HEK293 (cell line): ENCODE results near the gene HS1BP3.

ENCODE experiments used
- CTCF ChIA-PET: fragments of 350-600 bp; formaldehyde crosslinking; extraction: SDS; loops from one replicate; lab custom pipeline; 2021; ENCODE audit warnings: antibody characterized with exemption; lab: Yijun Ruan, JAX
- POLR2A ChIA-PET: fragments of 300-600 bp; formaldehyde crosslinking; extraction: SDS; loops from one replicate; lab custom pipeline; 2020; ENCODE audit warnings: antibody characterized with exemption, inconsistent platforms; lab: Yijun Ruan, JAX
- H3K27ac ChIP-seq: fragments of 200-500 bp; sonication (Bioruptor generic); 2 replicates; pipeline ENCODE4 v1.5.1; 2014; ENCODE audit warnings: low read depth, low read length, control low read depth, inconsistent platforms; ENCODE audit errors: extremely low read depth
- H3K36me3 ChIP-seq, 2 experiments: fragments of 200-500 bp in 1 of 2; sonication (Bioruptor generic) in 1 of 2; 1 replicate in 1 of 2; 2 replicates in 1 of 2; pipeline ENCODE4 v1.5.1; 2014 to 2017; ENCODE audit warnings: inconsistent platforms in 2 of 2, low read length in 2 of 2; ENCODE audit not compliant: control insufficient read depth in 2 of 2, insufficient read depth in 1 of 2
- H3K4me1 ChIP-seq: fragments of 200-500 bp; sonication (Bioruptor generic); 2 replicates; pipeline ENCODE4 v1.5.1; 2014; ENCODE audit warnings: mild to moderate bottlenecking, low read length, inconsistent platforms; ENCODE audit not compliant: control insufficient read depth, insufficient read depth
- H3K4me3 ChIP-seq: 2 replicates; pipeline ENCODE4 v1.5.1; 2011; ENCODE audit warnings: low read depth, mild to moderate bottlenecking, control low read depth, low read length, moderate library complexity
- H3K9me3 ChIP-seq: fragments of 200-500 bp; sonication (Bioruptor generic); 2 replicates; pipeline ENCODE4 v1.5.1; 2014; ENCODE audit warnings: low read depth, low read length, inconsistent platforms; ENCODE audit not compliant: control insufficient read depth, insufficient read depth
- GLI4 ChIP-seq: fragments of 450-650 bp; formaldehyde crosslinking; IDR thresholded peaks from 2 replicates; pipeline ENCODE4 v1.5.1; 2016; ENCODE audit warnings: missing biosample characterization, missing genetic modification characterization
- GLIS1 ChIP-seq: fragments of 450-650 bp; formaldehyde crosslinking; IDR thresholded peaks from 2 replicates; pipeline ENCODE4 v1.5.1; 2016; ENCODE audit warnings: missing biosample characterization, missing genetic modification characterization
- ZBTB17 ChIP-seq: fragments of 450-650 bp; formaldehyde crosslinking; IDR thresholded peaks from 2 replicates; pipeline ENCODE4 v1.5.1; 2016; ENCODE audit warnings: missing biosample characterization, missing genetic modification characterization
- ZBTB21 ChIP-seq: fragments of 450-650 bp; formaldehyde crosslinking; IDR thresholded peaks from 2 replicates; pipeline ENCODE4 v1.5.1; 2017; ENCODE audit warnings: missing biosample characterization, missing genetic modification characterization
- ZBTB7A ChIP-seq: fragments of 450-650 bp; formaldehyde crosslinking; IDR thresholded peaks from 2 replicates; pipeline ENCODE4 v1.5.1; 2016; ENCODE audit warnings: low read depth, missing biosample characterization, missing genetic modification characterization
- ZNF10 ChIP-seq: fragments of 450-650 bp; formaldehyde crosslinking; IDR thresholded peaks from 2 replicates; pipeline ENCODE4 v1.5.1; 2017; ENCODE audit warnings: missing biosample characterization, missing genetic modification characterization
- ZNF121 ChIP-seq: fragments of 450-650 bp; formaldehyde crosslinking; IDR thresholded peaks from 2 replicates; pipeline ENCODE4 v1.5.1; 2016; ENCODE audit warnings: missing biosample characterization, missing genetic modification characterization
- ZNF146 ChIP-seq: fragments of 450-650 bp; formaldehyde crosslinking; IDR thresholded peaks from 2 replicates; pipeline ENCODE4 v1.5.1; 2016; ENCODE audit warnings: missing biosample characterization, missing genetic modification characterization
- ZNF184 ChIP-seq: fragments of 450-650 bp; IDR thresholded peaks from 2 replicates; pipeline ENCODE4 v1.5.1; 2018; ENCODE audit warnings: missing biosample characterization, mild to moderate bottlenecking, missing genetic modification characterization
- ZNF239 ChIP-seq: fragments of 450-650 bp; formaldehyde crosslinking; IDR thresholded peaks from 2 replicates; pipeline ENCODE4 v1.5.1; 2016; ENCODE audit warnings: missing biosample characterization, missing genetic modification characterization
- ZNF48 ChIP-seq: fragments of 450-650 bp; formaldehyde crosslinking; IDR thresholded peaks from 2 replicates; pipeline ENCODE4 v1.5.1; 2016; ENCODE audit warnings: missing biosample characterization, missing genetic modification characterization
- ZNF571 ChIP-seq: fragments of 450-650 bp; formaldehyde crosslinking; IDR thresholded peaks from 2 replicates; pipeline ENCODE4 v1.5.0; 2017; ENCODE audit warnings: missing biosample characterization, missing genetic modification characterization
- ZNF654 ChIP-seq: fragments of 450-650 bp; formaldehyde crosslinking; IDR thresholded peaks from 2 replicates; pipeline ENCODE4 v1.5.1; 2016; ENCODE audit warnings: low read depth, missing biosample characterization, missing genetic modification characterization
- ZNF76 ChIP-seq: fragments of 450-650 bp; formaldehyde crosslinking; IDR thresholded peaks from 2 replicates; pipeline ENCODE4; 2016; ENCODE audit warnings: low read depth, missing biosample characterization, missing genetic modification characterization, borderline replicate concordance
- ZNF776 ChIP-seq: fragments of 450-650 bp; formaldehyde crosslinking; IDR thresholded peaks from 2 replicates; pipeline ENCODE4 v1.5.0; 2017; ENCODE audit warnings: missing biosample characterization, missing genetic modification characterization, borderline replicate concordance
- ZSCAN16 ChIP-seq: fragments of 450-650 bp; formaldehyde crosslinking; IDR thresholded peaks from 2 replicates; pipeline ENCODE4 v1.5.1; 2016; ENCODE audit warnings: missing biosample characterization, missing genetic modification characterization
- TF ChIP-seq, protein P1 (sequence below): fragments of 450-650 bp; formaldehyde crosslinking; IDR thresholded peaks from 2 replicates; pipeline ENCODE4 v1.5.1; 2016; ENCODE audit warnings: missing biosample characterization, missing genetic modification characterization
- TF ChIP-seq, protein P2 (sequence below): fragments of 450-650 bp; formaldehyde crosslinking; IDR thresholded peaks from 2 replicates; pipeline ENCODE4 v1.5.1; 2017; ENCODE audit warnings: missing biosample characterization, missing genetic modification characterization
- TF ChIP-seq, protein P3 (sequence below): fragments of 450-650 bp; formaldehyde crosslinking; optimal IDR thresholded peaks from 2 replicates; pipeline ENCODE3; 2016; ENCODE audit warnings: missing biosample characterization, mild to moderate bottlenecking, missing genetic modification characterization
- TF ChIP-seq, protein P4 (sequence below): fragments of 450-650 bp; formaldehyde crosslinking; IDR thresholded peaks from 2 replicates; pipeline ENCODE4 v1.5.1; 2016; ENCODE audit warnings: missing biosample characterization, missing genetic modification characterization, low read depth
- TF ChIP-seq, protein P5 (sequence below): fragments of 450-650 bp; IDR thresholded peaks from 2 replicates; pipeline ENCODE4 v1.5.1; 2018; ENCODE audit warnings: missing biosample characterization, mild to moderate bottlenecking, missing genetic modification characterization
- TF ChIP-seq, protein P6 (sequence below): fragments of 450-650 bp; formaldehyde crosslinking; IDR thresholded peaks from 2 replicates; pipeline ENCODE4 v1.5.1; 2016; ENCODE audit warnings: missing biosample characterization, missing genetic modification characterization

The HS1BP3 gene

DNA sequence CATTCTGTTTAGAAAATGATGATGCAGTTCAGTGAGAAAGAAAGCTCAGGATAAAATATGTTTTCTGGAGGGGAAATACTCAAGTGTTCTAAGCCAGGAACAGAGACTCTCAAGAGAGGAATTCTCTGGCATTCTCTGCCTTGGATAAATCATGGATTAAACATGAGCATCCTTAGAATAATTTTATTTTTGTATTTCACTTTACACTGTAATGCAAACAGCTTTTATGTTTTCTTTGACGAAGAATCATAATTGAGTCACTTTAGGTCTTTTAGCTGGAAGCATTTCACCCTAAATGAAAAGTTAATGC is 27.1 kb upstream of the HS1BP3 start (continued):
- TF ChIP-seq ZNF184 (tag by site-specific recombination) (no peak), ZNF571 (tag by site-specific recombination) (no peak), ZNF776 (tag by site-specific recombination) (no peak), ZNF146 (tag by site-specific recombination) (no peak), ZNF121 (no peak)
- TF ChIP-seq, protein P1, sequence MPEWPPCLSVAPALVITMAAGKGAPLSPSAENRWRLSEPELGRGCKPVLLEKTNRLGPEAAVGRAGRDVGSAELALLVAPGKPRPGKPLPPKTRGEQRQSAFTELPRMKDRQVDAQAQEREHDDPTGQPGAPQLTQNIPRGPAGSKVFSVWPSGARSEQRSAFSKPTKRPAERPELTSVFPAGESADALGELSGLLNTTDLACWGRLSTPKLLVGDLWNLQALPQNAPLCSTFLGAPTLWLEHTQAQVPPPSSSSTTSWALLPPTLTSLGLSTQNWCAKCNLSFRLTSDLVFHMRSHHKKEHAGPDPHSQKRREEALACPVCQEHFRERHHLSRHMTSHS (tag by site-specific recombination), result no peak

DNA sequence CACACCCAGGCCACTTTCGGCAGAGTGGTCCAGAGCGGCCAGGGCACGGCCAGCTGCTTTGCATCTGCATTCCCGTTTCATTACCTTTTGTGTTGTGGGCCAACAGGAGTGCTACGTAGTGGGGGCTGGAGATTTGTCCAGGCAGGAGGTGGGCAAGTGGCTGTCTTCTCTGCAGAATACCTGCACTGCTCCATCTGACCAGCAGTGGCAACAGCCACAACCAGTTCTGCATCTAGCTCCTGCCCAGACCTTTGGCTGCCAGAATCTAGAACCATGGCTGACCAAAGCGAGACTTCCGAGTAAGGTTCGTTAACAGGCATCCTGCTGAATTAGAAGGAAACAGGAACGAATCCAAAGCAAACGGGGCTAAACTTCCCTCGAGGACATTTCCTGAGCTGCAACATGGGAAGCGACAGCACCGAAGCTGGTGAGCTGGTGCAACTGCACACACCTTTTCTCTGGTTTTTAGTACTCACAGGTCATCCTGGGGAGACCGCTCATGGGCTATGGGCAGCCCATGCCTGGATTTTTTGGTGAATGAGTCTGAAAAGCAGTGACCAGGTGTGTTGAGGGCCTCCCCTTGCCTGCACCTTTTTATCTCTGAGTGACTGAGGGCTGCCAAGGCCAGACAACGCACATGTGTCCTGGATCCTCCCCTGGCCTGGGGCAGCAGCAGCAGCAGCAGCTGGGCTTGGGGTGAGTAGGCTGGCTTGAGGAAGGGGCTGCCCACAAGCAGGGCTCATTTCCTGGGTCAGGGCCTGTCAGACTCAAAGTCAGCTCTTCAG is 26.6 kb upstream of the HS1BP3 start:
- peaks cover 0 to 67% of the 10 kb centered on the region in 2 experiments; a peak in 1 of 3 replicates for H3K36me3 ChIP-seq
- POLR2A ChIA-PET, result no interaction called here
- no peak overlapping the region for H3K4me3 ChIP-seq
- H3K27ac ChIP-seq, result no peak overlapping the region
- TF ChIP-seq, protein P2, sequence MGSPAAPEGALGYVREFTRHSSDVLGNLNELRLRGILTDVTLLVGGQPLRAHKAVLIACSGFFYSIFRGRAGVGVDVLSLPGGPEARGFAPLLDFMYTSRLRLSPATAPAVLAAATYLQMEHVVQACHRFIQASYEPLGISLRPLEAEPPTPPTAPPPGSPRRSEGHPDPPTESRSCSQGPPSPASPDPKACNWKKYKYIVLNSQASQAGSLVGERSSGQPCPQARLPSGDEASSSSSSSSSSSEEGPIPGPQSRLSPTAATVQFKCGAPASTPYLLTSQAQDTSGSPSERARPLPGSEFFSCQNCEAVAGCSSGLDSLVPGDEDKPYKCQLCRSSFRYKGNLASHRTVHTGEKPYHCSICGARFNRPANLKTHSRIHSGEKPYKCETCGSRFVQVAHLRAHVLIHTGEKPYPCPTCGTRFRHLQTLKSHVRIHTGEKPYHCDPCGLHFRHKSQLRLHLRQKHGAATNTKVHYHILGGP (tag by site-specific recombination), result no peak
- TF ChIP-seq ZBTB7A (tag by site-specific recombination) (no peak), ZBTB17 (tag by site-specific recombination) (no peak), GLIS1 (tag by site-specific recombination) (no peak), GLI4 (tag by site-specific recombination) (no peak), ZSCAN16 (tag by site-specific recombination) (no peak), ZNF654 (no peak), ZNF10 (tag by site-specific recombination) (no peak), ZNF76 (no peak), ZNF239 (no peak), ZBTB21 (tag by site-specific recombination) (no peak), ZNF48 (tag by site-specific recombination) (no peak)
- TF ChIP-seq, protein P3, sequence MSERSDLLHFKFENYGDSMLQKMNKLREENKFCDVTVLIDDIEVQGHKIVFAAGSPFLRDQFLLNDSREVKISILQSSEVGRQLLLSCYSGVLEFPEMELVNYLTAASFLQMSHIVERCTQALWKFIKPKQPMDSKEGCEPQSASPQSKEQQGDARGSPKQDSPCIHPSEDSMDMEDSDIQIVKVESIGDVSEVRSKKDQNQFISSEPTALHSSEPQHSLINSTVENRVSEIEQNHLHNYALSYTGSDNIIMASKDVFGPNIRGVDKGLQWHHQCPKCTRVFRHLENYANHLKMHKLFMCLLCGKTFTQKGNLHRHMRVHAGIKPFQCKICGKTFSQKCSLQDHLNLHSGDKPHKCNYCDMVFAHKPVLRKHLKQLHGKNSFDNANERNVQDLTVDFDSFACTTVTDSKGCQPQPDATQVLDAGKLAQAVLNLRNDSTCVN (tag by site-specific recombination), result no peak
- TF ChIP-seq, protein P4, sequence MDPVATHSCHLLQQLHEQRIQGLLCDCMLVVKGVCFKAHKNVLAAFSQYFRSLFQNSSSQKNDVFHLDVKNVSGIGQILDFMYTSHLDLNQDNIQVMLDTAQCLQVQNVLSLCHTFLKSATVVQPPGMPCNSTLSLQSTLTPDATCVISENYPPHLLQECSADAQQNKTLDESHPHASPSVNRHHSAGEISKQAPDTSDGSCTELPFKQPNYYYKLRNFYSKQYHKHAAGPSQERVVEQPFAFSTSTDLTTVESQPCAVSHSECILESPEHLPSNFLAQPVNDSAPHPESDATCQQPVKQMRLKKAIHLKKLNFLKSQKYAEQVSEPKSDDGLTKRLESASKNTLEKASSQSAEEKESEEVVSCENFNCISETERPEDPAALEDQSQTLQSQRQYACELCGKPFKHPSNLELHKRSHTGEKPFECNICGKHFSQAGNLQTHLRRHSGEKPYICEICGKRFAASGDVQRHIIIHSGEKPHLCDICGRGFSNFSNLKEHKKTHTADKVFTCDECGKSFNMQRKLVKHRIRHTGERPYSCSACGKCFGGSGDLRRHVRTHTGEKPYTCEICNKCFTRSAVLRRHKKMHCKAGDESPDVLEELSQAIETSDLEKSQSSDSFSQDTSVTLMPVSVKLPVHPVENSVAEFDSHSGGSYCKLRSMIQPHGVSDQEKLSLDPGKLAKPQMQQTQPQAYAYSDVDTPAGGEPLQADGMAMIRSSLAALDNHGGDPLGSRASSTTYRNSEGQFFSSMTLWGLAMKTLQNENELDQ, result no peak
- TF ChIP-seq, protein P5, sequence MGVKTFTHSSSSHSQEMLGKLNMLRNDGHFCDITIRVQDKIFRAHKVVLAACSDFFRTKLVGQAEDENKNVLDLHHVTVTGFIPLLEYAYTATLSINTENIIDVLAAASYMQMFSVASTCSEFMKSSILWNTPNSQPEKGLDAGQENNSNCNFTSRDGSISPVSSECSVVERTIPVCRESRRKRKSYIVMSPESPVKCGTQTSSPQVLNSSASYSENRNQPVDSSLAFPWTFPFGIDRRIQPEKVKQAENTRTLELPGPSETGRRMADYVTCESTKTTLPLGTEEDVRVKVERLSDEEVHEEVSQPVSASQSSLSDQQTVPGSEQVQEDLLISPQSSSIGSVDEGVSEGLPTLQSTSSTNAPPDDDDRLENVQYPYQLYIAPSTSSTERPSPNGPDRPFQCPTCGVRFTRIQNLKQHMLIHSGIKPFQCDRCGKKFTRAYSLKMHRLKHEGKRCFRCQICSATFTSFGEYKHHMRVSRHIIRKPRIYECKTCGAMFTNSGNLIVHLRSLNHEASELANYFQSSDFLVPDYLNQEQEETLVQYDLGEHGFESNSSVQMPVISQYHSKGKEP, result no peak
- TF ChIP-seq, protein P6, sequence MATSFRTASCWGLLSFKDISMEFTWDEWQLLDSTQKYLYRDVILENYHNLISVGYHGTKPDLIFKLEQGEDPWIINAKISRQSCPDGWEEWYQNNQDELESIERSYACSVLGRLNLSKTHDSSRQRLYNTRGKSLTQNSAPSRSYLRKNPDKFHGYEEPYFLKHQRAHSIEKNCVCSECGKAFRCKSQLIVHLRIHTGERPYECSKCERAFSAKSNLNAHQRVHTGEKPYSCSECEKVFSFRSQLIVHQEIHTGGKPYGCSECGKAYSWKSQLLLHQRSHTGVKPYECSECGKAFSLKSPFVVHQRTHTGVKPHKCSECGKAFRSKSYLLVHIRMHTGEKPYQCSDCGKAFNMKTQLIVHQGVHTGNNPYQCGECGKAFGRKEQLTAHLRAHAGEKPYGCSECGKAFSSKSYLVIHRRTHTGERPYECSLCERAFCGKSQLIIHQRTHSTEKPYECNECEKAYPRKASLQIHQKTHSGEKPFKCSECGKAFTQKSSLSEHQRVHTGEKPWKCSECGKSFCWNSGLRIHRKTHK, result no peak
- TF ChIP-seq, protein P1 (tag by site-specific recombination), result no peak
- no peaks in the 10 kb centered on the region for H3K4me1 ChIP-seq
- CTCF ChIA-PET, result interaction anchor here (0.6 to 7.4 kb wide), 11 partner anchors 10 to 387 kb away, joined by 3 to 60 read pairs (median 5); no protein-coding TSS in a partner anchor
- no peaks in the 10 kb centered on the region for H3K9me3 ChIP-seq
